ENCODE data around the gene DBF4B. TPM values are rescaled to one million over a fixed set of nuclear protein-coding genes. Genes with fewer than 3 reads are reported as not detected.

The DBF4B gene
- total and polyA plus RNA-seq, 2 of the 13 experiments (the other 11 are each of a cell fraction or from before 2014, with no cell fraction given) = 11.7 to 13.2 TPM

GRCh38 chr17:44722254-44722653 is 13.8 kb downstream of the DBF4B start:
- Histone ChIP-seq H2AFZ (ENCODE audit: low read length) (no peak overlapping the region), H3K27ac (ENCODE audit: extremely low read length, insufficient read depth, low read length) (no peak overlapping the region), H3K4me1 (ENCODE audit: insufficient read depth, low read length) (no peaks in the 10 kb centered on the region), H4K20me1 (ENCODE audit: insufficient read depth, low read length) (no peaks in the 10 kb centered on the region), H3K79me2 (ENCODE audit: insufficient read depth, low read length) (no peaks in the 10 kb centered on the region), H3K9ac (ENCODE audit: insufficient read depth, low read depth, low read length) (no peak overlapping the region), H3K9me3 (ENCODE audit: low read length) (no peaks in the 10 kb centered on the region), H3K4me2 (ENCODE audit: low read depth, low read length) (no peak overlapping the region), H3K4me3 (replicated peaks in 1 of 3; ENCODE audit: insufficient read depth in 1 of 3, low read depth in 2 of 3, low read length in 3 of 3) (no peak overlapping the region), H3K27me3 (ENCODE audit: control insufficient read depth in 1 of 2, insufficient read depth in 2 of 2, low read length in 2 of 2) (no peaks in the 10 kb centered on the region), H3K36me3 (replicated peaks in 1 of 2; ENCODE audit: control insufficient read depth in 1 of 2, insufficient read depth in 2 of 2, low read length in 2 of 2) (peaks cover 6 to 46% of the 10 kb centered on the region in 2 experiments; a peak in 4 of 5 replicates)
- ATAC-seq (no peak), FAIRE-seq (no peak), DNase-seq (ENCODE audit: low spot score) (no peak)
- ChIA-PET POLR2A (no interaction called here), CTCF (ENCODE audit: low intra/inter-chr PET ratio, low total read pairs) (no interaction called here)
- WGBS (ENCODE audit: low lambda C conversion rate) = 90% methylated on average over 5 of the region's 5 CpGs
- no TSS peak for BruUV-seq (replicated peaks)
- intact Hi-C loops (cut with micrococcal nuclease; ENCODE audit: unreplicated experiment) (no loop called here), in situ Hi-C loops (cut with HindIII; ENCODE audit: extremely low pct_ligation_motif_present, low pct_unique_long_range_greater_than_20kb) (no loop called here)
- TF ChIP-seq GABPB1 (CRISPR knock-in tag; IDR thresholded peaks at IDR 0.05) (no peak), ZBTB42 (CRISPR knock-in tag; IDR thresholded peaks at IDR 0.05) (no peak), GATA4 (IDR thresholded peaks at IDR 0.05; ENCODE audit: borderline replicate concordance, low read depth) (no peak), ZNF605 (CRISPR knock-in tag; IDR thresholded peaks at IDR 0.05) (no peak), SNAI1 (CRISPR knock-in tag; IDR thresholded peaks at IDR 0.05; ENCODE audit: borderline replicate concordance) (no peak), ZFX (CRISPR knock-in tag; IDR thresholded peaks at IDR 0.05; ENCODE audit: low read depth) (no peak), ZNF484 (CRISPR knock-in tag; IDR thresholded peaks at IDR 0.05; ENCODE audit: borderline replicate concordance, low read depth) (no peak), ASH2L (IDR thresholded peaks at IDR 0.05; ENCODE audit: insufficient read length, low read depth, low read length) (no peak), SMYD3 (CRISPR knock-in tag; IDR thresholded peaks at IDR 0.05) (no peak), ZBTB2 (CRISPR knock-in tag; IDR thresholded peaks at IDR 0.05; ENCODE audit: low read depth) (no peak), HBP1 (CRISPR knock-in tag; IDR thresholded peaks at IDR 0.05; ENCODE audit: low read depth) (no peak), GPN1 (CRISPR knock-in tag; IDR thresholded peaks at IDR 0.05; ENCODE audit: borderline replicate concordance) (no peak), HNRNPK (IDR thresholded peaks at IDR 0.05; ENCODE audit: low read depth, low read length, poor library complexity, severe bottlenecking) (no peak), DZIP1 (CRISPR knock-in tag; IDR thresholded peaks at IDR 0.05) (no peak), ZHX1 (CRISPR knock-in tag; IDR thresholded peaks at IDR 0.05; ENCODE audit: low read depth) (no peak)

All from HepG2 (cell line).